Stimulated activated CD8-positive, alpha-beta memory T cell treated with anti-CD3 and anti-CD28 coated beads, Interleukin-12 subunit alpha, Interleukin-12 subunit beta, amount 100 ng/mL, for 24 hours (primary cell): ENCODE data around the gene PRKAG2.
A peak's percentile ranks its signal among the peaks of the same experiment; 100 is the strongest.
"Not testable (repeated sequence)": the region's sequence is repeated elsewhere in the genome, so short reads cannot be mapped to it uniquely, and the experiment has no call there.

Experiments used
- DNase-seq: peaks from one replicate; pipeline ENCODE4 v3.0.0-alpha.2; 2020; ENCODE audit errors: extremely low read depth

The PRKAG2 gene

GRCh38 chr7:151786241-151786640 is 90.7 kb downstream of the PRKAG2 start:
- no peak for DNase-seq

- DNase-seq: no peak
Observed at GRCh38 chr7:151785681-151785965, 91.3 kb downstream of the PRKAG2 start.

- no peak for DNase-seq
Observed at GRCh38 chr7:151784853-151785680, 91.8 kb downstream of the PRKAG2 start.

- DNase-seq: no peak
Observed at GRCh38 chr7:151783958-151784575, 92.8 kb downstream of the PRKAG2 start.

GRCh38 chr7:151782598-151783448 is 94.1 kb downstream of the PRKAG2 start:
- DNase-seq: peak; percentile 28

GRCh38 chr7:151782256-151782597 is 94.7 kb downstream of the PRKAG2 start:
- not testable (repeated sequence) for DNase-seq

- no peak for DNase-seq
Observed at GRCh38 chr7:151781161-151781845, 95.6 kb downstream of the PRKAG2 start.

- no peak for DNase-seq
Observed at GRCh38 chr7:151780631-151781030, 96.3 kb downstream of the PRKAG2 start.

GRCh38 chr7:151779678-151780077 is 97.2 kb downstream of the PRKAG2 start:
- DNase-seq: no peak

GRCh38 chr7:151779255-151779654 is 97.7 kb downstream of the PRKAG2 start:
- DNase-seq: no peak

GRCh38 chr7:151777908-151778670 is 98.8 kb downstream of the PRKAG2 start:
- DNase-seq: no peak

GRCh38 chr7:151777495-151777880 is 99.4 kb downstream of the PRKAG2 start:
- DNase-seq: no peak

- DNase-seq: no peak
Observed at GRCh38 chr7:151776876-151777494, 99.9 kb downstream of the PRKAG2 start.

- DNase-seq: no peak
Observed at GRCh38 chr7:151776446-151776845, 100.5 kb downstream of the PRKAG2 start.

GRCh38 chr7:151775547-151776443 is 101.1 kb downstream of the PRKAG2 start:
- no peak for DNase-seq

- no peak for DNase-seq
Observed at GRCh38 chr7:151774951-151775350, 102.0 kb downstream of the PRKAG2 start.

- DNase-seq: no peak
Observed at GRCh38 chr7:151773797-151774196, 103.1 kb downstream of the PRKAG2 start.

GRCh38 chr7:151770232-151770631 is 106.7 kb downstream of the PRKAG2 start:
- no peak for DNase-seq

- no peak for DNase-seq
Observed at GRCh38 chr7:151769188-151769821, 107.6 kb downstream of the PRKAG2 start.
